Left forelimb (tissue), 1 donor: ENCODE measurements around the gene GPD1L.
"Not testable (repeated sequence)": the region's sequence is repeated elsewhere in the genome, so short reads cannot be mapped to it uniquely, and the experiment has no call there.

Experiments used
- DNase-seq: peaks from one replicate; pipeline ENCODE4 v3.0.0-alpha.2; 2018; ENCODE audit warnings: low spot score

GPD1L gene

GRCh38 chr3:32106132-32106928 is at the start of gene GPD1L:
Gene GPD1L (plus strand): TSS chr3:32106620. CDS start chr3:32106712, 92 bp downstream.
- peak; percentile 95 for DNase-seq

- DNase-seq = not testable (repeated sequence)
Measured at GRCh38 chr3:32058465-32058864, 48.0 kb upstream of the GPD1L start.

- DNase-seq = no peak
Measured at GRCh38 chr3:32062950-32063582, 43.4 kb upstream of the GPD1L start.

- no peak for DNase-seq
Measured at GRCh38 chr3:32066686-32067085, 39.7 kb upstream of the GPD1L start.

- not testable (repeated sequence) for DNase-seq
Measured at GRCh38 chr3:32074194-32074593, 32.2 kb upstream of the GPD1L start.

GRCh38 chr3:32076566-32076965 is 29.9 kb upstream of the GPD1L start:
- no peak for DNase-seq

- no peak for DNase-seq
Measured at GRCh38 chr3:32077260-32078084, 28.9 kb upstream of the GPD1L start.

GRCh38 chr3:32078085-32078634 is 28.3 kb upstream of the GPD1L start:
- no peak for DNase-seq

GRCh38 chr3:32078864-32079263 is 27.6 kb upstream of the GPD1L start:
- no peak for DNase-seq

- DNase-seq = no peak
Measured at GRCh38 chr3:32082721-32083120, 23.7 kb upstream of the GPD1L start.

GRCh38 chr3:32083702-32084270 is 22.6 kb upstream of the GPD1L start:
- no peak for DNase-seq

- no peak for DNase-seq
Measured at GRCh38 chr3:32084870-32085269, 21.6 kb upstream of the GPD1L start.

- no peak for DNase-seq
Measured at GRCh38 chr3:32086464-32086863, 20.0 kb upstream of the GPD1L start.

- DNase-seq = no peak
Measured at GRCh38 chr3:32089476-32089875, 16.9 kb upstream of the GPD1L start.

- DNase-seq = no peak
Measured at GRCh38 chr3:32093204-32093603, 13.2 kb upstream of the GPD1L start.

- DNase-seq = no peak
Measured at GRCh38 chr3:32095431-32095830, 11.0 kb upstream of the GPD1L start.

GRCh38 chr3:32097768-32098167 is 8.7 kb upstream of the GPD1L start:
- no peak for DNase-seq

GRCh38 chr3:32098528-32098927 is 7.9 kb upstream of the GPD1L start:
- no peak for DNase-seq

- no peak for DNase-seq
Measured at GRCh38 chr3:32100465-32100864, 6.0 kb upstream of the GPD1L start.

- no peak for DNase-seq
Measured at GRCh38 chr3:32102289-32102688, 4.1 kb upstream of the GPD1L start.

- DNase-seq = no peak
Measured at GRCh38 chr3:32104492-32104891, 1.9 kb upstream of the GPD1L start.
